ENCODE data around the gene CAMK1D. TPM values are rescaled to one million over a fixed set of nuclear protein-coding genes. Genes with fewer than 3 reads are reported as not detected.

CAMK1D gene
- total and polyA plus RNA-seq, 10 of the 15 experiments (the other 5 are each of a cell fraction or from before 2014, with no cell fraction given): 2.1 to 35.5 (median 14.7) TPM

GRCh38 chr10:12825260-12825849 is 476.0 kb downstream of the CAMK1D start:
- H4K20me1 ChIP-seq (ENCODE audit: control insufficient read depth, insufficient read depth): no peaks in the 10 kb centered on the region
- H2AFZ ChIP-seq (ENCODE audit: control insufficient read depth, low read depth, low read length): no peak overlapping the region
- no peak overlapping the region for H3K4me2 ChIP-seq (ENCODE audit: control insufficient read depth, insufficient read depth)
- DNase-seq (ENCODE audit: low read depth, low spot score) (no peak), ATAC-seq (no peak), FAIRE-seq (no peak)
- ChIA-PET CTCF (no interaction called here), POLR2A (no interaction called here), RAD21 (ENCODE audit: unreplicated experiment) (interaction anchor here (0.6 kb wide), 1 partner anchor 291 kb away, joined by 3 read pairs; no protein-coding TSS in a partner anchor), SMC1A (ENCODE audit: uncharacterized antibody, unreplicated experiment) (no interaction called here)
- no peak overlapping the region for H3K9ac ChIP-seq (ENCODE audit: control insufficient read depth, insufficient read depth, low read length)
- intact Hi-C loops (cut with micrococcal nuclease; ENCODE audit: unreplicated experiment) (no loop called here), in situ Hi-C loops (cut with MboI) (no loop called here)
- no TSS peak for BruUV-seq (replicated peaks)
- no peaks in the 10 kb centered on the region for H3K27me3 ChIP-seq (replicated peaks in 1 of 2; ENCODE audit: control insufficient read depth in 2 of 2, insufficient read depth in 2 of 2, low read length in 1 of 2)
- H3K4me3 ChIP-seq: no peak overlapping the region
- no peaks in the 10 kb centered on the region; a peak in 1 of 4 replicates for H3K36me3 ChIP-seq (ENCODE audit: control insufficient read depth in 2 of 2, insufficient read depth in 2 of 2, low read length in 1 of 2)
- no peaks in the 10 kb centered on the region for H3K9me3 ChIP-seq (replicated peaks; ENCODE audit: control insufficient read depth, insufficient read depth, low read length)
- no peak overlapping the region for H3K27ac ChIP-seq (ENCODE audit: control insufficient read depth, insufficient read depth)
- TF ChIP-seq TAF1 (IDR thresholded peaks at IDR 0.05; ENCODE audit: borderline replicate concordance, low read depth, low read length): no peak
- no peak for TF ChIP-seq IKZF2 (IDR thresholded peaks at IDR 0.05)
- TF ChIP-seq PAX5 (IDR thresholded peaks at IDR 0.05; ENCODE audit: borderline replicate concordance, low read depth, low read length): no peak
- TF ChIP-seq KLF5 (IDR thresholded peaks at IDR 0.05; ENCODE audit: partially characterized antibody): no peak
- no peak for TF ChIP-seq BCL11A (IDR thresholded peaks at IDR 0.05; ENCODE audit: low read depth, low read length)
- TF ChIP-seq CREB1 (IDR thresholded peaks at IDR 0.05; ENCODE audit: low read depth): no peak
- TF ChIP-seq RELA (IDR thresholded peaks at IDR 0.05; ENCODE audit: borderline replicate concordance, partially characterized antibody): no peak
- TF ChIP-seq ZZZ3 (IDR thresholded peaks at IDR 0.05; ENCODE audit: control insufficient read depth, insufficient read length, low read depth): no peak
- no peak for TF ChIP-seq HDAC2 (IDR thresholded peaks at IDR 0.05)
- no peak for TF ChIP-seq CHD1 (IDR thresholded peaks at IDR 0.05; ENCODE audit: low read depth, low read length)
- TF ChIP-seq MTA2 (IDR thresholded peaks at IDR 0.05; ENCODE audit: low read depth): no peak
- no peak for TF ChIP-seq FOXK2 (IDR thresholded peaks at IDR 0.05)
- H3K4me1 ChIP-seq (ENCODE audit: control insufficient read depth, insufficient read depth, low read length): no peaks in the 10 kb centered on the region
- H3K79me2 ChIP-seq (ENCODE audit: control insufficient read depth, insufficient read depth, low read length): no peaks in the 10 kb centered on the region
- WGBS (ENCODE audit: insufficient coverage, insufficient replicate concordance, low lambda C conversion rate, missing lambda C conversion rate): 97% methylated on average over 12 of the region's 12 CpGs

Data from GM12878 (cell line).